ENCODE measurements around the gene CACNA2D3. TPM values are rescaled to one million over a fixed set of nuclear protein-coding genes. Genes with fewer than 3 reads are reported as not detected.

CACNA2D3 gene
- polyA plus RNA-seq, 1 donor = 0.97 TPM

GRCh38 chr3:54347060-54347459 lies 224.7 kb downstream of the CACNA2D3 start:
- DNase-seq = no peak
- WGBS (ENCODE audit: insufficient coverage, low lambda C conversion rate) = no CpG with 5 or more reads among the region's 3 CpGs

GRCh38 chr3:54347933-54348332 lies 225.6 kb downstream of the CACNA2D3 start:
- no peak overlapping the region for H3K4me3 ChIP-seq (ENCODE audit: low read length)
- no peak overlapping the region for H3K27ac ChIP-seq (ENCODE audit: low read length)
- no CpG with 5 or more reads among the region's 2 CpGs for WGBS (ENCODE audit: insufficient coverage, low lambda C conversion rate)

More at GRCh38 chr3:54347060-54347459, 224.7 kb downstream of the CACNA2D3 start:
- Histone ChIP-seq H3K4me1 (ENCODE audit: control insufficient read depth, insufficient read depth, low read length) (no peaks in the 10 kb centered on the region), H3K27me3 (ENCODE audit: control insufficient read depth, insufficient read depth, low read length) (no peaks in the 10 kb centered on the region), H3K36me3 (ENCODE audit: control insufficient read depth, insufficient read depth, low read length) (no peaks in the 10 kb centered on the region), H3K9me3 (ENCODE audit: control insufficient read depth, low read depth, low read length) (no peaks in the 10 kb centered on the region), H3K4me3 (ENCODE audit: low read length) (no peak overlapping the region), H3K27ac (ENCODE audit: low read length) (no peak overlapping the region)

GRCh38 chr3:54349231-54349652 lies 226.9 kb downstream of the CACNA2D3 start:
- Histone ChIP-seq H3K9me3 (ENCODE audit: control insufficient read depth, low read depth, low read length) (no peaks in the 10 kb centered on the region), H3K27ac (ENCODE audit: low read length) (no peak overlapping the region), H3K36me3 (ENCODE audit: control insufficient read depth, insufficient read depth, low read length) (no peaks in the 10 kb centered on the region), H3K4me3 (ENCODE audit: low read length) (no peak overlapping the region), H3K27me3 (ENCODE audit: control insufficient read depth, insufficient read depth, low read length) (no peaks in the 10 kb centered on the region), H3K4me1 (ENCODE audit: control insufficient read depth, insufficient read depth, low read length) (no peaks in the 10 kb centered on the region)
- no peak for DNase-seq
- WGBS (ENCODE audit: insufficient coverage, low lambda C conversion rate) = 27% methylated on average over 3 of the region's 4 CpGs

More at GRCh38 chr3:54347933-54348332, 225.6 kb downstream of the CACNA2D3 start:
- DNase-seq = no peak
- Histone ChIP-seq H3K9me3 (ENCODE audit: control insufficient read depth, low read depth, low read length) (no peaks in the 10 kb centered on the region), H3K27me3 (ENCODE audit: control insufficient read depth, insufficient read depth, low read length) (no peaks in the 10 kb centered on the region), H3K4me1 (ENCODE audit: control insufficient read depth, insufficient read depth, low read length) (no peaks in the 10 kb centered on the region), H3K36me3 (ENCODE audit: control insufficient read depth, insufficient read depth, low read length) (no peaks in the 10 kb centered on the region)

- Histone ChIP-seq H3K27me3 (ENCODE audit: control insufficient read depth, insufficient read depth, low read length) (no peaks in the 10 kb centered on the region), H3K4me1 (ENCODE audit: control insufficient read depth, insufficient read depth, low read length) (no peaks in the 10 kb centered on the region), H3K27ac (ENCODE audit: low read length) (no peak overlapping the region), H3K9me3 (ENCODE audit: control insufficient read depth, low read depth, low read length) (no peaks in the 10 kb centered on the region), H3K36me3 (ENCODE audit: control insufficient read depth, insufficient read depth, low read length) (no peaks in the 10 kb centered on the region), H3K4me3 (ENCODE audit: low read length) (no peak overlapping the region)
- no peak for DNase-seq
- 63% methylated on average over 2 of the region's 4 CpGs for WGBS (ENCODE audit: insufficient coverage, low lambda C conversion rate)
These were observed 227.3 kb downstream of the CACNA2D3 start for GRCh38 chr3:54349691-54350090.

GRCh38 chr3:54353546-54353945 lies 231.2 kb downstream of the CACNA2D3 start:
- 0% methylated on average over 2 of the region's 5 CpGs for WGBS (ENCODE audit: insufficient coverage, low lambda C conversion rate)
- no peak overlapping the region for H3K27ac ChIP-seq (ENCODE audit: low read length)
- H3K4me1 ChIP-seq (ENCODE audit: control insufficient read depth, insufficient read depth, low read length) = no peaks in the 10 kb centered on the region
- no peaks in the 10 kb centered on the region for H3K27me3 ChIP-seq (ENCODE audit: control insufficient read depth, insufficient read depth, low read length)
- H3K9me3 ChIP-seq (ENCODE audit: control insufficient read depth, low read depth, low read length) = no peaks in the 10 kb centered on the region
- no peaks in the 10 kb centered on the region for H3K36me3 ChIP-seq (ENCODE audit: control insufficient read depth, insufficient read depth, low read length)
- no peak overlapping the region for H3K4me3 ChIP-seq (ENCODE audit: low read length)
- no peak for DNase-seq

GRCh38 chr3:54353946-54354345 lies 231.6 kb downstream of the CACNA2D3 start:
- H3K27ac ChIP-seq (ENCODE audit: low read length) = no peak overlapping the region
- no CpG with 5 or more reads among the region's 5 CpGs for WGBS (ENCODE audit: insufficient coverage, low lambda C conversion rate)

GRCh38 chr3:54355800-54356199 lies 233.4 kb downstream of the CACNA2D3 start:
- no peak overlapping the region for H3K27ac ChIP-seq (ENCODE audit: low read length)
- no peaks in the 10 kb centered on the region for H3K27me3 ChIP-seq (ENCODE audit: control insufficient read depth, insufficient read depth, low read length)
- WGBS (ENCODE audit: insufficient coverage, low lambda C conversion rate) = no CpG with 5 or more reads among the region's 5 CpGs
- DNase-seq = no peak
- H3K4me3 ChIP-seq (ENCODE audit: low read length) = no peak overlapping the region
- no peaks in the 10 kb centered on the region for H3K9me3 ChIP-seq (ENCODE audit: control insufficient read depth, low read depth, low read length)
- no peaks in the 10 kb centered on the region for H3K4me1 ChIP-seq (ENCODE audit: control insufficient read depth, insufficient read depth, low read length)
- H3K36me3 ChIP-seq (ENCODE audit: control insufficient read depth, insufficient read depth, low read length) = no peaks in the 10 kb centered on the region

More at GRCh38 chr3:54353946-54354345, 231.6 kb downstream of the CACNA2D3 start:
- Histone ChIP-seq H3K36me3 (ENCODE audit: control insufficient read depth, insufficient read depth, low read length) (no peaks in the 10 kb centered on the region), H3K4me3 (ENCODE audit: low read length) (no peak overlapping the region), H3K4me1 (ENCODE audit: control insufficient read depth, insufficient read depth, low read length) (no peaks in the 10 kb centered on the region), H3K9me3 (ENCODE audit: control insufficient read depth, low read depth, low read length) (no peaks in the 10 kb centered on the region), H3K27me3 (ENCODE audit: control insufficient read depth, insufficient read depth, low read length) (no peaks in the 10 kb centered on the region)
- DNase-seq = no peak

GRCh38 chr3:54356261-54357045 lies 234.1 kb downstream of the CACNA2D3 start:
- no peaks in the 10 kb centered on the region for H3K4me1 ChIP-seq (ENCODE audit: control insufficient read depth, insufficient read depth, low read length)

GRCh38 chr3:54357301-54357700 lies 234.9 kb downstream of the CACNA2D3 start:
- H3K4me1 ChIP-seq (ENCODE audit: control insufficient read depth, insufficient read depth, low read length) = no peaks in the 10 kb centered on the region
- H3K4me3 ChIP-seq (ENCODE audit: low read length) = no peak overlapping the region
- no peak overlapping the region for H3K27ac ChIP-seq (ENCODE audit: low read length)
- WGBS (ENCODE audit: insufficient coverage, low lambda C conversion rate) = 100% methylated on average over 2 of the region's 5 CpGs
- no peaks in the 10 kb centered on the region for H3K9me3 ChIP-seq (ENCODE audit: control insufficient read depth, low read depth, low read length)
- DNase-seq = no peak
- no peaks in the 10 kb centered on the region for H3K27me3 ChIP-seq (ENCODE audit: control insufficient read depth, insufficient read depth, low read length)
- no peaks in the 10 kb centered on the region for H3K36me3 ChIP-seq (ENCODE audit: control insufficient read depth, insufficient read depth, low read length)

More at GRCh38 chr3:54356261-54357045, 234.1 kb downstream of the CACNA2D3 start:
- H3K36me3 ChIP-seq (ENCODE audit: control insufficient read depth, insufficient read depth, low read length) = no peaks in the 10 kb centered on the region
- 100% methylated on average over 3 of the region's 6 CpGs for WGBS (ENCODE audit: insufficient coverage, low lambda C conversion rate)
- no peak overlapping the region for H3K27ac ChIP-seq (ENCODE audit: low read length)
- no peak overlapping the region for H3K4me3 ChIP-seq (ENCODE audit: low read length)
- no peaks in the 10 kb centered on the region for H3K27me3 ChIP-seq (ENCODE audit: control insufficient read depth, insufficient read depth, low read length)
- H3K9me3 ChIP-seq (ENCODE audit: control insufficient read depth, low read depth, low read length) = no peaks in the 10 kb centered on the region
- DNase-seq = no peak

GRCh38 chr3:54358316-54358715 lies 236.0 kb downstream of the CACNA2D3 start:
- Histone ChIP-seq H3K4me1 (ENCODE audit: control insufficient read depth, insufficient read depth, low read length) (no peaks in the 10 kb centered on the region), H3K9me3 (ENCODE audit: control insufficient read depth, low read depth, low read length) (no peaks in the 10 kb centered on the region), H3K4me3 (ENCODE audit: low read length) (no peak overlapping the region), H3K27me3 (ENCODE audit: control insufficient read depth, insufficient read depth, low read length) (no peaks in the 10 kb centered on the region), H3K36me3 (ENCODE audit: control insufficient read depth, insufficient read depth, low read length) (no peaks in the 10 kb centered on the region), H3K27ac (ENCODE audit: low read length) (no peak overlapping the region)
- WGBS (ENCODE audit: insufficient coverage, low lambda C conversion rate) = no CpG with 5 or more reads among the region's 4 CpGs
- DNase-seq = no peak
